K562 (cell line): ENCODE measurements around the gene C1R. TPM values are rescaled to one million over a fixed set of nuclear protein-coding genes. Genes with fewer than 3 reads are reported as not detected.

Experiments used
- ILF3 ChIP-seq: fragments of 450-650 bp; IDR thresholded peaks from 2 replicates; pipeline ENCODE4 v1.6.1; 2018; ENCODE audit warnings: antibody characterized with exemption, mild to moderate bottlenecking, moderate library complexity, borderline replicate concordance
- MED1 ChIP-seq: sonication (generic); formaldehyde crosslinking; IDR thresholded peaks from 2 replicates; pipeline ENCODE4 v1.8.1; 2023; ENCODE audit warnings: missing genetic modification reagents, borderline replicate concordance
- PCBP2 ChIP-seq: fragments of 200-400 bp; formaldehyde crosslinking; IDR thresholded peaks from 2 replicates; pipeline ENCODE4 v1.6.1; 2018; ENCODE audit warnings: low read length, low read depth, mild to moderate bottlenecking, moderate library complexity; ENCODE audit not compliant: poor library complexity, severe bottlenecking
- SIRT6 ChIP-seq: IDR thresholded peaks from one replicate; pipeline ENCODE4 v1.6.1; 2012; ENCODE audit warnings: low read depth, mild to moderate bottlenecking, control low read depth, inconsistent platforms, low read length, moderate library complexity
- SMC3 ChIP-seq: conservative IDR thresholded peaks from 2 replicates; pipeline ENCODE4 v1.6.1; 2011; ENCODE audit warnings: low read depth, low read length, improper control_type of control experiment; ENCODE audit not compliant: insufficient read depth
- U2AF1 ChIP-seq: fragments of 200-400 bp; formaldehyde crosslinking; optimal IDR thresholded peaks from 2 replicates; pipeline ENCODE3; 2017; ENCODE audit warnings: mild to moderate bottlenecking, low read depth, low read length, moderate library complexity
- ZNF212 ChIP-seq: fragments of 450-650 bp; formaldehyde crosslinking; IDR thresholded peaks from 2 replicates; pipeline ENCODE4 v1.4.0; 2020; ENCODE audit warnings: mild to moderate bottlenecking
- ZNF324 ChIP-seq: fragments of 250-450 bp; sonication (Bioruptor Pico); IDR thresholded peaks from 2 replicates; pipeline ENCODE4 v1.4.0; 2020; ENCODE audit warnings: mild to moderate bottlenecking
- polyA plus RNA-seq, 8 experiments: library from polyadenylated mRNA; depleted of rRNA in 4 of 8; stranded (reverse) in 5 of 8; unstranded in 3 of 8; fragments of >200 nt; fragmentation: Nextera tagmentation in 2 of 8; fragmentation: Illumina TruSeq in 1 of 8; extraction: Ambion mirVana in 2 of 8; extraction: Trizol in 1 of 8; gene quantifications; 2 replicates each; pipeline versions ENCODE4 v1.2.1 to v1.2.3, GENCODE V29; 2011 to 2014; ENCODE audit warnings: inconsistent platforms in 1 of 8, missing spikeins in 1 of 8
- total RNA-seq, 7 experiments: library from RNA; depleted of rRNA in 6 of 7; stranded (reverse); fragments of >200 nt in 6 of 7; fragmentation: Illumina TruSeq in 2 of 7; extraction: Trizol in 2 of 7; gene quantifications; 2 replicates each; pipeline versions ENCODE4 v1.2.1 to v1.2.3, GENCODE V29; 2011 to 2021; ENCODE audit warnings: low replicate concordance in 1 of 7
- TF ChIP-seq, protein P1 (sequence below), 2 experiments: fragments of 450-650 bp; conservative IDR thresholded peaks; 2 replicates each; pipeline ENCODE4 v1.6.1; 2017; ENCODE audit warnings: mild to moderate bottlenecking in 2 of 2, moderate library complexity in 2 of 2
- TF ChIP-seq, protein P2 (sequence below): fragments of 250-450 bp; sonication (Bioruptor Pico); IDR thresholded peaks from 2 replicates; pipeline ENCODE4 v1.5.0; 2021; ENCODE audit warnings: mild to moderate bottlenecking, borderline replicate concordance
- TF ChIP-seq, protein P3 (sequence below): fragments of 450-650 bp; IDR thresholded peaks from 2 replicates; pipeline ENCODE4 v1.6.1; 2017; ENCODE audit warnings: mild to moderate bottlenecking, moderate library complexity
- TF ChIP-seq, protein P4 (sequence below), 2 experiments: fragments of 250-450 bp in 1 of 2; fragments of 450-650 bp in 1 of 2; sonication (Bioruptor Pico) in 1 of 2; IDR thresholded peaks; 2 replicates each; pipeline versions ENCODE4 v1.6.1 to v1.8.0; 2016 to 2021; ENCODE audit warnings: mild to moderate bottlenecking in 2 of 2, moderate library complexity in 2 of 2, missing compliant biosample characterization in 1 of 2, missing genetic modification characterization in 1 of 2

C1R gene
- total and polyA plus RNA-seq, 9 of the 15 experiments (the other 6 are each of a cell fraction or from before 2014, with no cell fraction given) = 0.07 to 1.0 (median 0.33) TPM; not detected in 1

DNA sequence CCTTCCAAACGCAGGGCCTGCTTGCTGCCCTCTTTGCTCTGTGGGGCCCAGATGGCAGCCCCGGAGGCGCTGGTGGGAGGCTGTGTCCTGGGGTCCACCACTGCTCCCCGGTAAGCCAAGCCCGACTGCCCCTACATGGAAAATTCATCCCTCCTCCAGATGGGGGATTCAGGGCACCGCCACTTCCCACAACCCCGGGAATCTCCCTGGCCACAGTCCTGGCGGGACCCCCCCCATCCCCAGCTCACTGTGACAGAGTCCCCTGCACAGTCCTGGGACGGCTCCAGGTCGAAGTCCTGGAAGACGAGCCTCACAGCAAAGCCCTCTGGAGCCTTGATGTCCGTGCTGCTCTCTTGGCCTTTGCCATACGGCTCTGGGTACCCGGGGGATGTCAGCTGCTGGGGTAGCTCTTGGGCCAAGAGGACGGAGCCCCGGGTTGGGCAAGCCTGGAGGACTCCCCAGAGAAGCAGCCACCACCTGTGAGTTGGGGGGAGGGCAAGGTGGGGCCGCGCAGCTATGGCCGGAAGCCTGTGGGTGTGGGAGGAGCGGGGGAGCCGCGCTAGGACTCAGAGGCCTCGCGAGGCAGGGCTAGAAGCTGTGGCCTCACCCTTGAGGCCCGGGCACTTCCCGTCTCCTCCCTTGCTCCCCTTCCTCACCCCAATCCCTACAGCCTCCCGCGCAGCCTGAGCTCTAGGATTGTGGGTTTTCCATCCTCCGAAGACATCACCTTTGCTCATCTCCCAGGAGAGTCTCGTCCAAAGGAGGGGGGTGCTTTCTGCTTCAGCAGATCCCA, 16.0 kb upstream of the C1R start (continued):
- TF ChIP-seq, protein P1, sequence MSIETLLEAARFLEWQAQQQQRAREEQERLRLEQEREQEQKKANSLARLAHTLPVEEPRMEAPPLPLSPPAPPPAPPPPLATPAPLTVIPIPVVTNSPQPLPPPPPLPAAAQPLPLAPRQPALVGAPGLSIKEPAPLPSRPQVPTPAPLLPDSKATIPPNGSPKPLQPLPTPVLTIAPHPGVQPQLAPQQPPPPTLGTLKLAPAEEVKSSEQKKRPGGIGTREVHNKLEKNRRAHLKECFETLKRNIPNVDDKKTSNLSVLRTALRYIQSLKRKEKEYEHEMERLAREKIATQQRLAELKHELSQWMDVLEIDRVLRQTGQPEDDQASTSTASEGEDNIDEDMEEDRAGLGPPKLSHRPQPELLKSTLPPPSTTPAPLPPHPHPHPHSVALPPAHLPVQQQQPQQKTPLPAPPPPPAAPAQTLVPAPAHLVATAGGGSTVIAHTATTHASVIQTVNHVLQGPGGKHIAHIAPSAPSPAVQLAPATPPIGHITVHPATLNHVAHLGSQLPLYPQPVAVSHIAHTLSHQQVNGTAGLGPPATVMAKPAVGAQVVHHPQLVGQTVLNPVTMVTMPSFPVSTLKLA (conservative IDR thresholded peaks at IDR 0.05) = no peak
- TF ChIP-seq ILF3 (no peak), ZNF212 (CRISPR knock-in tag) (no peak), SMC3 (no peak), MED1 (CRISPR knock-in tag) (no peak), U2AF1 (no peak), SIRT6 (no peak), PCBP2 (no peak), ZNF324 (CRISPR knock-in tag) (no peak)
- TF ChIP-seq, protein P2, sequence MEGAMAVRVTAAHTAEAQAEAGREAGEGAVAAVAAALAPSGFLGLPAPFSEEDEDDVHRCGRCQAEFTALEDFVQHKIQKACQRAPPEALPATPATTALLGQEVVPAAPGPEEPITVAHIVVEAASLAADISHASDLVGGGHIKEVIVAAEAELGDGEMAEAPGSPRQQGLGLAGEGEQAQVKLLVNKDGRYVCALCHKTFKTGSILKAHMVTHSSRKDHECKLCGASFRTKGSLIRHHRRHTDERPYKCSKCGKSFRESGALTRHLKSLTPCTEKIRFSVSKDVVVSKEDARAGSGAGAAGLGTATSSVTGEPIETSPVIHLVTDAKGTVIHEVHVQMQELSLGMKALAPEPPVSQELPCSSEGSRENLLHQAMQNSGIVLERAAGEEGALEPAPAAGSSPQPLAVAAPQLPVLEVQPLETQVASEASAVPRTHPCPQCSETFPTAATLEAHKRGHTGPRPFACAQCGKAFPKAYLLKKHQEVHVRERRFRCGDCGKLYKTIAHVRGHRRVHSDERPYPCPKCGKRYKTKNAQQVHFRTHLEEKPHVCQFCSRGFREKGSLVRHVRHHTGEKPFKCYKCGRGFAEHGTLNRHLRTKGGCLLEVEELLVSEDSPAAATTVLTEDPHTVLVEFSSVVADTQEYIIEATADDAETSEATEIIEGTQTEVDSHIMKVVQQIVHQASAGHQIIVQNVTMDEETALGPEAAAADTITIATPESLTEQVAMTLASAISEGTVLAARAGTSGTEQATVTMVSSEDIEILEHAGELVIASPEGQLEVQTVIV (CRISPR knock-in tag) = no peak
- TF ChIP-seq, protein P3, sequence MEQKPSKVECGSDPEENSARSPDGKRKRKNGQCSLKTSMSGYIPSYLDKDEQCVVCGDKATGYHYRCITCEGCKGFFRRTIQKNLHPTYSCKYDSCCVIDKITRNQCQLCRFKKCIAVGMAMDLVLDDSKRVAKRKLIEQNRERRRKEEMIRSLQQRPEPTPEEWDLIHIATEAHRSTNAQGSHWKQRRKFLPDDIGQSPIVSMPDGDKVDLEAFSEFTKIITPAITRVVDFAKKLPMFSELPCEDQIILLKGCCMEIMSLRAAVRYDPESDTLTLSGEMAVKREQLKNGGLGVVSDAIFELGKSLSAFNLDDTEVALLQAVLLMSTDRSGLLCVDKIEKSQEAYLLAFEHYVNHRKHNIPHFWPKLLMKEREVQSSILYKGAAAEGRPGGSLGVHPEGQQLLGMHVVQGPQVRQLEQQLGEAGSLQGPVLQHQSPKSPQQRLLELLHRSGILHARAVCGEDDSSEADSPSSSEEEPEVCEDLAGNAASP = no peak
- TF ChIP-seq, protein P4, sequence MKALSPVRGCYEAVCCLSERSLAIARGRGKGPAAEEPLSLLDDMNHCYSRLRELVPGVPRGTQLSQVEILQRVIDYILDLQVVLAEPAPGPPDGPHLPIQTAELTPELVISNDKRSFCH (CRISPR knock-in tag; IDR thresholded peaks at IDR 0.05) = no peak
- TF ChIP-seq, protein P4 (tag; IDR thresholded peaks at IDR 0.05) = no peak
